K562 (cell line): ENCODE results near the gene SULT1B1.

Source experiments
- ASH1L ChIP-seq: fragments of 450-650 bp; IDR thresholded peaks from 2 replicates; pipeline ENCODE4 v1.6.1; 2018; ENCODE audit warnings: borderline replicate concordance, mild to moderate bottlenecking, low read depth; ENCODE audit not compliant: partially characterized antibody
- CTCF ChIP-seq, 3 experiments: IDR thresholded peaks in 2 of 3; conservative IDR thresholded peaks in 1 of 3; 2 replicates each; pipeline ENCODE4 v1.5.1; 2011 to 2012; ENCODE audit warnings: low read length in 3 of 3, mild to moderate bottlenecking in 3 of 3, control low read depth in 2 of 3, improper control_type of control experiment in 1 of 3, inconsistent platforms in 1 of 3, low read depth in 1 of 3, mixed read lengths in 1 of 3, moderate library complexity in 1 of 3; ENCODE audit not compliant: insufficient read depth in 2 of 3
- POLR2A ChIP-seq: fragments of 450-650 bp; conservative IDR thresholded peaks from 2 replicates; pipeline ENCODE4 v1.6.1; 2016
- POLR2AphosphoS2 ChIP-seq: IDR thresholded peaks from 2 replicates; pipeline ENCODE4 v1.6.1; 2012; ENCODE audit warnings: low read length, improper control_type of control experiment
- ZNF766 ChIP-seq: fragments of 200-800 bp; sonication (Bioruptor generic); conservative IDR thresholded peaks from 2 replicates; pipeline ENCODE4 v1.6.1; 2016; ENCODE audit warnings: missing genetic modification characterization, missing compliant biosample characterization
- TF ChIP-seq, protein P1 (sequence below): fragments of 450-650 bp; IDR thresholded peaks from 2 replicates; pipeline ENCODE4 v1.6.1; 2016

GRCh38 chr4:69787879-69788278 is 27.5 kb upstream of the SULT1B1 start:
- TF ChIP-seq ZNF766 (CRISPR knock-in tag), result no peak
- no peak for TF ChIP-seq CTCF (IDR thresholded peaks at IDR 0.05 in 2 of 3, conservative IDR thresholded peaks at IDR 0.05 in 1 of 3; ENCODE audit: insufficient read depth in 2 of 3, low read depth in 1 of 3, low read length in 3 of 3)
- TF ChIP-seq POLR2AphosphoS2, result no peak
- TF ChIP-seq ASH1L, result no peak
- no peak for TF ChIP-seq POLR2A
- TF ChIP-seq, protein P1, sequence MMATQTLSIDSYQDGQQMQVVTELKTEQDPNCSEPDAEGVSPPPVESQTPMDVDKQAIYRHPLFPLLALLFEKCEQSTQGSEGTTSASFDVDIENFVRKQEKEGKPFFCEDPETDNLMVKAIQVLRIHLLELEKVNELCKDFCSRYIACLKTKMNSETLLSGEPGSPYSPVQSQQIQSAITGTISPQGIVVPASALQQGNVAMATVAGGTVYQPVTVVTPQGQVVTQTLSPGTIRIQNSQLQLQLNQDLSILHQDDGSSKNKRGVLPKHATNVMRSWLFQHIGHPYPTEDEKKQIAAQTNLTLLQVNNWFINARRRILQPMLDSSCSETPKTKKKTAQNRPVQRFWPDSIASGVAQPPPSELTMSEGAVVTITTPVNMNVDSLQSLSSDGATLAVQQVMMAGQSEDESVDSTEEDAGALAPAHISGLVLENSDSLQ, result no peak
